ENCODE results near the gene TPM2. TPM values are rescaled to one million over a fixed set of nuclear protein-coding genes. Genes with fewer than 3 reads are reported as not detected.

The TPM2 gene
- total RNA-seq, 2 donors from 2014 or later = 1.4 to 5.9 TPM

DNA sequence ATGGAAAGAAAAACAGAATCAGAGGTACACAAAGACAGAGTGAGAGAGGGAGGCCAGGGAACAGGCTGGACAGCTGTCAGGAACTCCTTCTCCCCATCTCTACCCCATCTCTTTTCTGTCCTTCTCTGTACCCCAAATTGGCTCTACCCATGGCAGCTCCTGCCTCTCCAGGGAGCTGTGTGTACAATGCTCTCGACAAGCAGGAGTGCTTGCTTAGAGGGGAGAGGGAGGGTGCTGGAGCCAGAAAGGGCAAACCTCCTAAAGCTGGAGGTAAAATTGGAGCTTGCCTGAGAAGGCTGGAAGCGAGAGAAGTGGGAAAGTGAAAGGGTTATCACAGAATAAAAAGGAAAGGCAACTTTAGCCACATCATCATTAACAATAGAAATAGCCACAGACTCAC, 6.4 kb downstream of the TPM2 start:
- Mint-ChIP-seq H3K4me3 (no peak overlapping the region), H3K36me3 (no peaks in the 10 kb centered on the region), H3K27ac (no peak overlapping the region), H3K4me1 (ENCODE audit: low read depth in 2 of 2) (peaks cover 3 to 5% of the 10 kb centered on the region in 2 donors), H3K27me3 (no peaks in the 10 kb centered on the region), H3K9me3 (no peaks in the 10 kb centered on the region)
- ATAC-seq (no peak), DNase-seq (ENCODE audit: low spot score) (no peak)

- H3K4me3 Mint-ChIP-seq = no peak overlapping the region
- DNase-seq (ENCODE audit: low spot score) (no peak), ATAC-seq (no peak)
- no peaks in the 10 kb centered on the region for H3K27me3 Mint-ChIP-seq
- H3K27ac Mint-ChIP-seq = no peak overlapping the region
- peaks cover 3 to 5% of the 10 kb centered on the region in 2 donors for H3K4me1 Mint-ChIP-seq (ENCODE audit: low read depth in 2 of 2)
- H3K36me3 Mint-ChIP-seq = no peaks in the 10 kb centered on the region
- H3K9me3 Mint-ChIP-seq = no peaks in the 10 kb centered on the region
Observed at GRCh38 chr9:35682520-35683315, 7.0 kb downstream of the TPM2 start.

- Mint-ChIP-seq H3K9me3 (no peaks in the 10 kb centered on the region), H3K4me1 (ENCODE audit: low read depth in 2 of 2) (peaks cover 2 to 3% of the 10 kb centered on the region in 2 donors), H3K4me3 (no peak overlapping the region), H3K27me3 (no peaks in the 10 kb centered on the region), H3K27ac (no peak overlapping the region), H3K36me3 (no peaks in the 10 kb centered on the region)
- DNase-seq (ENCODE audit: low spot score) (no peak), ATAC-seq (no peak)
Observed at GRCh38 chr9:35682051-35682450, 7.7 kb downstream of the TPM2 start.

- H3K9me3 Mint-ChIP-seq = no peaks in the 10 kb centered on the region
Observed at GRCh38 chr9:35681341-35682002, 8.3 kb downstream of the TPM2 start.

DNA sequence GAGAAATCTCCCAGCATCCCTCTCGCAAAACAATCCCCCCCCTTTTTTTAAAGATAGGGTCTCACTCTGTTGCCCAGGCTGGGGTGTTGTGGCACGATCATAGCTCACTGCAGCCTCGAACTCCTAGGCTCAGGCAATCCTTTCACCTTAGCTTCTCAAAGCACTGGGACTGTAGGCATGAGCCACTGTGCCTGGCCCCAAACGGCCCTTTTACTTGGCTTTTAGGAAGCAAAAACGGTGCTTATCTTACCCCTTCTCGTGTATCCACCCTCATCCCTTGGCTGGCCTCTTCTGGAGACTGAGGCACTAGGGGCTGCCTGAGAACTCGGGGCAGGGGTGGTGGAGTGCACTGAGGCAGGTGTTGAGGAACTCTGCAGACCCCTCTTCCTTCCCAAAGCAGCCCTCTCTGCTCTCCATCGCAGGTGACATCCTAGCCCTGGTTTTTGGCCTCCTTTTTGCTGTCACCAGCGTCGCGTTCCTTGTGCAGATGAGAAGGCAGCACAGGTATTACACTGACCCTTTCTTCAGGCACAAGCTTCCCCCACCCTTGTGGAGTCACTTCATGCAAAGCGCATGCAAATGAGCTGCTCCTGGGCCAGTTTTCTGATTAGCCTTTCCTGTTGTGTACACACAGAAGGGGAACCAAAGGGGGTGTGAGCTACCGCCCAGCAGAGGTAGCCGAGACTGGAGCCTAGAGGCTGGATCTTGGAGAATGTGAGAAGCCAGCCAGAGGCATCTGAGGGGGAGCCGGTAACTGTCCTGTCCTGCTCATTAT, 9.2 kb downstream of the TPM2 start:
- Mint-ChIP-seq H3K9me3 (no peaks in the 10 kb centered on the region), H3K27ac (no peak overlapping the region), H3K27me3 (no peaks in the 10 kb centered on the region), H3K4me3 (no peak overlapping the region), H3K36me3 (no peaks in the 10 kb centered on the region), H3K4me1 (ENCODE audit: low read depth in 2 of 2) (peaks cover 7 to 8% of the 10 kb centered on the region in 2 donors)
- no peak for DNase-seq (ENCODE audit: low spot score)
- no peak for ATAC-seq

More at GRCh38 chr9:35681341-35682002, 8.3 kb downstream of the TPM2 start:
- Mint-ChIP-seq H3K4me3 (no peak overlapping the region), H3K27ac (no peak overlapping the region), H3K27me3 (no peaks in the 10 kb centered on the region), H3K36me3 (no peaks in the 10 kb centered on the region), H3K4me1 (ENCODE audit: low read depth in 2 of 2) (peaks cover 3 to 4% of the 10 kb centered on the region in 2 donors)
- DNase-seq (ENCODE audit: low spot score) = no peak
- ATAC-seq = no peak

DNA sequence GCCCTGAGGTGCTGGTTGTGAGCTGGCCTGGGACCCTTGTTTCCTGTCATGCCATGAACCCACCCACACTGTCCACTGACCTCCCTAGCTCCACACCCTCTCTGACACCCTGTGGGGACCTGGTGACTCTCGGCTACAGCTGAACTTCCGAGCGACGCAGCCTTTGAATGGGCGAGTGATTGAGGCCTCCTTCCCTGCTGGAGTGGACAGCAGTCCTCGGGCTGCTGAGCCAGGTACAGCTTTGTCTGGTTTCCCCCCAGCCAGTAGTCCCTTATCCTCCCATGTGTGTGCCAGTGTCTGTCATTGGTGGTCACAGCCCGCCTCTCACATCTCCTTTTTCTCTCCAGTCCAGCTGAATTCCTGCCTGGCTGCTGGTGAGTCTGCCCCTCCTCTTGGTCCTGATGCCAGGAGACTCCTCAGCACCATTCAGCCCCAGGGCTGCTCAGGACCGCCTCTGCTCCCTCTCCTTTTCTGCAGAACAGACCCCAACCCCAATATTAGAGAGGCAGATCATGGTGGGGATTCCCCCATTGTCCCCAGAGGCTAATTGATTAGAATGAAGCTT, 9.9 kb downstream of the TPM2 start:
- Mint-ChIP-seq H3K4me3 (no peak overlapping the region), H3K27ac (no peak overlapping the region), H3K9me3 (no peaks in the 10 kb centered on the region), H3K27me3 (peaks cover 0 to 2% of the 10 kb centered on the region in 2 donors), H3K4me1 (ENCODE audit: low read depth in 2 of 2) (peaks cover 7 to 8% of the 10 kb centered on the region in 2 donors), H3K36me3 (no peaks in the 10 kb centered on the region)
- ATAC-seq = no peak
- DNase-seq (ENCODE audit: low spot score) = no peak

- H3K27ac Mint-ChIP-seq = no peak overlapping the region
Observed at GRCh38 chr9:35679091-35679490, 10.6 kb downstream of the TPM2 start.

GRCh38 chr9:35675732-35676392, 13.9 kb downstream of the TPM2 start:
- ATAC-seq (peak; percentile 57 to 83), DNase-seq (ENCODE audit: low spot score) (peak; percentile 64)
- peaks cover 11 to 12% of the 10 kb centered on the region in 2 donors for H3K4me1 Mint-ChIP-seq (ENCODE audit: low read depth in 2 of 2)
- peak overlapping the region in 1 of 2 donors; percentile 50 for H3K27ac Mint-ChIP-seq
- no peaks in the 10 kb centered on the region for H3K36me3 Mint-ChIP-seq
- peaks cover 8 to 10% of the 10 kb centered on the region in 2 donors for H3K27me3 Mint-ChIP-seq
- H3K9me3 Mint-ChIP-seq = no peaks in the 10 kb centered on the region
- peak overlapping the region; percentile 58 for H3K4me3 Mint-ChIP-seq

More at GRCh38 chr9:35679091-35679490, 10.6 kb downstream of the TPM2 start:
- Mint-ChIP-seq H3K4me3 (no peak overlapping the region), H3K36me3 (no peaks in the 10 kb centered on the region), H3K4me1 (ENCODE audit: low read depth in 2 of 2) (peaks cover 14% of the 10 kb centered on the region in 2 donors), H3K27me3 (peaks cover 7 to 9% of the 10 kb centered on the region in 2 donors), H3K9me3 (no peaks in the 10 kb centered on the region)
- DNase-seq (ENCODE audit: low spot score) (no peak), ATAC-seq (no peak)

GRCh38 chr9:35675204-35675603, 14.5 kb downstream of the TPM2 start:
- Mint-ChIP-seq H3K4me3 (peak overlapping the region; percentile 15), H3K9me3 (no peaks in the 10 kb centered on the region), H3K36me3 (no peaks in the 10 kb centered on the region), H3K27ac (no peak overlapping the region), H3K27me3 (peaks cover 8 to 10% of the 10 kb centered on the region in 2 donors), H3K4me1 (ENCODE audit: low read depth in 2 of 2) (peaks cover 11 to 12% of the 10 kb centered on the region in 2 donors)
- DNase-seq (ENCODE audit: low spot score) = no peak
- no peak for ATAC-seq

DNA sequence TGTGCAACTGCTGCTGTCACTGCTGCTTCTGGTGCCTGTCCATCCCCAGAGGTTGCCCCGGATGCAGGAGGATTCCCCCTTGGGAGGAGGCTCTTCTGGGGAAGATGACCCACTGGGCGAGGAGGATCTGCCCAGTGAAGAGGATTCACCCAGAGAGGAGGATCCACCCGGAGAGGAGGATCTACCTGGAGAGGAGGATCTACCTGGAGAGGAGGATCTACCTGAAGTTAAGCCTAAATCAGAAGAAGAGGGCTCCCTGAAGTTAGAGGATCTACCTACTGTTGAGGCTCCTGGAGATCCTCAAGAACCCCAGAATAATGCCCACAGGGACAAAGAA, 15.7 kb downstream of the TPM2 start:
- Mint-ChIP-seq H3K27ac (peak overlapping the region in 1 of 2 donors; percentile 8), H3K27me3 (peaks cover 8 to 10% of the 10 kb centered on the region in 2 donors), H3K4me3 (peak overlapping the region; percentile 38), H3K4me1 (ENCODE audit: low read depth in 2 of 2) (peaks cover 11 to 12% of the 10 kb centered on the region in 2 donors), H3K9me3 (no peaks in the 10 kb centered on the region), H3K36me3 (no peaks in the 10 kb centered on the region)
- DNase-seq (ENCODE audit: low spot score) = no peak
- ATAC-seq = no peak

DNA sequence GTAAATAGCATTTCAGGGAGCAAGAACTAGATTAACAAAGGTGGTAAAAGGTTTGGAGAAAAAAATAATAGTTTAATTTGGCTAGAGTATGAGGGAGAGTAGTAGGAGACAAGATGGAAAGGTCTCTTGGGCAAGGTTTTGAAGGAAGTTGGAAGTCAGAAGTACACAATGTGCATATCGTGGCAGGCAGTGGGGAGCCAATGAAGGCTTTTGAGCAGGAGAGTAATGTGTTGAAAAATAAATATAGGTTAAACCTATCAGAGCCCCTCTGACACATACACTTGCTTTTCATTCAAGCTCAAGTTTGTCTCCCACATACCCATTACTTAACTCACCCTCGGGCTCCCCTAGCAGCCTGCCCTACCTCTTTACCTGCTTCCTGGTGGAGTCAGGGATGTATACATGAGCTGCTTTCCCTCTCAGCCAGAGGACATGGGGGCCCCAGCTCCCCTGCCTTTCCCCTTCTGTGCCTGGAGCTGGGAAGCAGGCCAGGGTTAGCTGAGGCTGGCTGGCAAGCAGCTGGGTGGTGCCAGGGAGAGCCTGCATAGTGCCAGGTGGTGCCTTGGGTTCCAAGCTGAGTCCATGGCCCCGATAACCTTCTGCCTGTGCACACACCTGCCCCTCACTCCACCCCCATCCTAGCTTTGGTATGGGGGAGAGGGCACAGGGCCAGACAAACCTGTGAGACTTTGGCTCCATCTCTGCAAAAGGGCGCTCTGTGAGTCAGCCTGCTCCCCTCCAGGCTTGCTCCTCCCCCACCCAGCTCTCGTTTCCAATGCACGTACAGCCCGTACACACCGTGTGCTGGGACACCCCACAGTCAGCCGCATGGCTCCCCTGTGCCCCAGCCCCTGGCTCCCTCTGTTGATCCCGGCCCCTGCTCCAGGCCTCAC, 16.3 kb downstream of the TPM2 start, which contains the start of gene CA9:
TSS of gene CA9 (plus strand) at position 797 of the 893 bp plus-strand sequence. CDS start at position 829, 32 bp downstream.
- Mint-ChIP-seq H3K9me3 (no peaks in the 10 kb centered on the region), H3K4me3 (peak within 1 kb of the TSS; percentile 38), H3K27ac (peak within 1 kb of the TSS in 1 of 2 donors; percentile 8), H3K4me1 (ENCODE audit: low read depth in 2 of 2) (peaks cover 11 to 12% of the 10 kb centered on the region in 2 donors), H3K36me3 (no peaks in the 10 kb centered on the region), H3K27me3 (peaks cover 8 to 10% of the 10 kb centered on the region in 2 donors)
- no peak for DNase-seq (ENCODE audit: low spot score)
- no peak for ATAC-seq
